ENCODE measurements around the gene CFLAR.
"Not testable (repeated sequence)": the region's sequence is repeated elsewhere in the genome, so short reads cannot be mapped to it uniquely, and the experiment has no call there.

CFLAR gene

DNA sequence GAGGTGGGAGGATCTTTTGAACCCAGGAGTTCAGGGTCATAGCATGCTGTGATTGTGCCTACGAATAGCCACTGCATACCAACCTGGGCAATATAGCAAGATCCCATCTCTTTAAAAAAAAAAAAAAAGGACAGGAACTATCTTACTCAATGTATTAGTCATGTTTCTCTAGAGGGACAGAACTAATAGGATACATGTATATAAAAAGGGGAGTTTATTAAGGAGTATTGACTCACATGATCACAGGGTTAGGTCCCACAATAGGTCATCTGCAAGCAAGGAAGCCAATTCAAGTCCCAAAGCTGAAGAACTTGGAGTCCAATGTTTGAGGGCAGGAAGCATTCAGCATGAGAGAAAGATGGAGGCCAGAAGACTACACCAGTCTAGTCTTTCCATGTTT, 48.2 kb downstream of the CFLAR start:
- Histone ChIP-seq H3K4me3 (ENCODE audit: low read length) (no peak overlapping the region), H3K27me3 (ENCODE audit: control insufficient read depth, low read length) (no peaks in the 10 kb centered on the region), H3K79me2 (ENCODE audit: control insufficient read depth, low read length) (no peaks in the 10 kb centered on the region), H3K36me3 (ENCODE audit: control insufficient read depth, low read length) (peaks cover 9% of the 10 kb centered on the region), H3K9me3 (ENCODE audit: control insufficient read depth, insufficient read depth, low read length) (no peaks in the 10 kb centered on the region), H4K20me1 (ENCODE audit: control insufficient read depth, insufficient read depth, low read depth, low read length) (no peaks in the 10 kb centered on the region), H3F3A (ENCODE audit: control insufficient read depth, insufficient read depth) (no peaks in the 10 kb centered on the region), H3K4me1 (ENCODE audit: control insufficient read depth, low read length) (peaks cover 11% of the 10 kb centered on the region), H3K4me2 (ENCODE audit: low read length) (no peak overlapping the region), H3K9me2 (replicated peaks; ENCODE audit: control insufficient read depth, low read length) (no peaks in the 10 kb centered on the region), H3K27ac (ENCODE audit: low read depth, low read length) (no peak overlapping the region)
- TF ChIP-seq CTCF (IDR thresholded peaks at IDR 0.05; ENCODE audit: low read depth, low read length, poor library complexity, severe bottlenecking): no peak

DNA sequence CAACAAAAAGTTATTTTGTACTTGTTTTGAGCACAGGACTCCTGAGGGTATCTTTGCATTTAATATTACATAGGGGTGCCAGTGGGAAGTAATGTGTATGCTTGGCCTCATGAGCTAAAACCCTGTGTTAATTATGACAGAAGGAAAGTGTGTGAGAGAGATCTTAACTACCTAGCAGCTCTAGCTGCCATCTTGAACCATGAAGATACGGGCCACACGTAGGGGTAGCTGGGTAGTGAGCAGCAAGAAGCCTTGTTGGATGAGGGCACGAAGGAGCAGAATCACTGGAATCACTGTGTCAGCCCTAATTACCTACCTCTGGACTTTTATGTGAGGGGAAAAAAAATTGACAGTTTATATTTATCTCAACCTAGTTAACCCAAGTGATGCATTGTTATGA, 51.6 kb downstream of the CFLAR start:
- Histone ChIP-seq H3K36me3 (ENCODE audit: control insufficient read depth, low read length) (peaks cover 8% of the 10 kb centered on the region), H3K4me1 (ENCODE audit: control insufficient read depth, low read length) (peaks cover 11% of the 10 kb centered on the region)

DNA sequence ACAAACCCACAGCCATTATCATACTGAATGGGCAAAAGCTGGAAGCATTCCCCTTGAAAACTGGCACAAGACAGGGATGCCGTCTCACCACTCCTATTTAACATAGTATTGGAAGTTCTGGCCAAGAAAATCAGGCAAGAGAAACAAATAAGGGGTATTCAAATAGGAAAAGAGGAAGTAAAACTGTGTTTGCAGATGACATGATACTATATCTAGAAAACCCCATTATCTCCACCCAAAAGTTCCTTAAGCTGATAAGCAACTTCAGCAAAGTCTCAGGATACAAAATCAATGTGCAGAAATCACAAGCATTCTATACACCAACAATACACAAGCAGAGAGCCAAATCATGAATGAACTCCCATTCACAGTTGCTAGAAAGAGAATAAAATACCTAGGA, 52.5 kb downstream of the CFLAR start:
- not testable (repeated sequence) for H3K79me2 ChIP-seq (ENCODE audit: control insufficient read depth, low read length); H3K4me3 ChIP-seq (ENCODE audit: low read length); H3K9me3 ChIP-seq (ENCODE audit: control insufficient read depth, insufficient read depth, low read length); H3K9me2 ChIP-seq (replicated peaks; ENCODE audit: control insufficient read depth, low read length); H3K27ac ChIP-seq (ENCODE audit: low read depth, low read length); H3K36me3 ChIP-seq (ENCODE audit: control insufficient read depth, low read length); H3F3A ChIP-seq (ENCODE audit: control insufficient read depth, insufficient read depth); H4K20me1 ChIP-seq (ENCODE audit: control insufficient read depth, insufficient read depth, low read depth, low read length)
- peaks cover 11% of the 10 kb centered on the region for H3K4me1 ChIP-seq (ENCODE audit: control insufficient read depth, low read length)
- 0 out of 2 replicates have a peak overlapping the region, but pooled peaks have one; percentile 6 for H3K4me2 ChIP-seq (ENCODE audit: low read length)
- H3K27me3 ChIP-seq (ENCODE audit: control insufficient read depth, low read length): peaks cover 14% of the 10 kb centered on the region; the same call in 1 of the 2 replicates

More for the DNA sequence above, 51.6 kb downstream of the CFLAR start:
- Histone ChIP-seq H3K4me2 (ENCODE audit: low read length) (no peak overlapping the region), H3K27ac (ENCODE audit: low read depth, low read length) (no peak overlapping the region), H3F3A (ENCODE audit: control insufficient read depth, insufficient read depth) (no peaks in the 10 kb centered on the region), H3K9me3 (ENCODE audit: control insufficient read depth, insufficient read depth, low read length) (no peaks in the 10 kb centered on the region), H3K27me3 (ENCODE audit: control insufficient read depth, low read length) (peaks cover 14% of the 10 kb centered on the region; the same call in 1 of the 2 replicates), H4K20me1 (ENCODE audit: control insufficient read depth, insufficient read depth, low read depth, low read length) (no peaks in the 10 kb centered on the region), H3K9me2 (replicated peaks; ENCODE audit: control insufficient read depth, low read length) (no peaks in the 10 kb centered on the region), H3K4me3 (ENCODE audit: low read length) (no peak overlapping the region), H3K79me2 (ENCODE audit: control insufficient read depth, low read length) (no peaks in the 10 kb centered on the region)
- no peak for TF ChIP-seq CTCF (IDR thresholded peaks at IDR 0.05; ENCODE audit: low read depth, low read length, poor library complexity, severe bottlenecking)
- TF ChIP-seq EZH2phosphoT487 (IDR thresholded peaks at IDR 0.05; ENCODE audit: borderline replicate concordance, low read length): no peak

- no peaks in the 10 kb centered on the region for H3K9me3 ChIP-seq (ENCODE audit: control insufficient read depth, insufficient read depth, low read length)
Observed at GRCh38 chr2:201171259-201171814, 55.4 kb downstream of the CFLAR start.

More at GRCh38 chr2:201171259-201171814, 55.4 kb downstream of the CFLAR start:
- Histone ChIP-seq H3K9me2 (replicated peaks; ENCODE audit: control insufficient read depth, low read length) (no peaks in the 10 kb centered on the region), H3K27ac (ENCODE audit: low read depth, low read length) (no peak overlapping the region), H4K20me1 (ENCODE audit: control insufficient read depth, insufficient read depth, low read depth, low read length) (no peaks in the 10 kb centered on the region), H3K4me1 (ENCODE audit: control insufficient read depth, low read length) (peaks cover 11% of the 10 kb centered on the region), H3K36me3 (ENCODE audit: control insufficient read depth, low read length) (no peaks in the 10 kb centered on the region), H3K79me2 (ENCODE audit: control insufficient read depth, low read length) (no peaks in the 10 kb centered on the region), H3K4me2 (ENCODE audit: low read length) (no peak overlapping the region), H3F3A (ENCODE audit: control insufficient read depth, insufficient read depth) (no peaks in the 10 kb centered on the region), H3K4me3 (ENCODE audit: low read length) (no peak overlapping the region), H3K27me3 (ENCODE audit: control insufficient read depth, low read length) (peaks cover 14% of the 10 kb centered on the region; the same call in 1 of the 2 replicates)
- no peak for TF ChIP-seq CTCF (IDR thresholded peaks at IDR 0.05; ENCODE audit: low read depth, low read length, poor library complexity, severe bottlenecking)
- TF ChIP-seq EZH2phosphoT487 (IDR thresholded peaks at IDR 0.05; ENCODE audit: borderline replicate concordance, low read length): no peak

Data from DOHH2 (cell line).